ENCODE measurements around the gene DHRS3. TPM values are rescaled to one million over a fixed set of nuclear protein-coding genes. Genes with fewer than 3 reads are reported as not detected.
A peak's percentile ranks its signal among the peaks of the same experiment; 100 is the strongest.

Gene DHRS3
- total RNA-seq, 2 experiments from 2014 or later, result 45.5 to 45.7 TPM

DNA sequence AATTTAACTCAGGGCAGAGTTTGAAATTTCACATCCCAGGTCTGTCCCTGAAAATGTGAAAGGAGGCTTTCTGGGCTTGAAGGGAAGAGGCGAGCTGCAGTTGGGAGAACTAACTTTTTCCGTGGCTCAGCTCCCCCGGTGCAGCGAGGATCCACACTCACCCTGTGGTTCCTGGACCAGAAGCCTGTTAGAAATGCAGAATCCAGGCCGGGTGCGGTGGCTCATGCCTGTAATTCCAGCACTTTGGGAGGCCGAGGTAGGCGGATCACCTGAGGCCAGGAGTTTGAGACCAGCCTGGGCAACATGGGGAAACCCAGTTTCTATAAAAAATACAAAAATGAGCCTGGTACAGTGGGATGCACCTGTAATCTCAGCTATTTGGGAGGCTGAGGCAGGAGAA, 2.9 kb upstream of the DHRS3 start:
- no peak overlapping the region for H3K27ac Mint-ChIP-seq

DNA sequence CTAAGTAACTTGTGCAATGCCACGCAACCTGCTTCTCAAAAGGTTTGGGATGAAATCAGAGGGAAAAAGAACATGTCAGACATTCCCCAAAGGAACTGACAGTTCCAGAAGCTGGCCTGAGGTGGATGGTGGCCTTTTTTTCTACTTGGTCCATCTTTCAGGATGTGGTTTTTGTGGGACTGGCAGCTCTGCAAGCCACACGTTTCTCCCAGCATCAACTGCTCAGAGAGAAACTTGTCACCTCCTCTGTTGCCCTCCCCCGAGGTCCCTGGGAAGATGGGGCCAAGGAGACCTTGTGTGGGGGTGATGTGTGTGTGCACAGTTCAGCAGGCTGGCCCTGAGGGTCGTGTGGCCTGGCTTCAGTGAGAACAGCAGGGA, 2.5 kb upstream of the DHRS3 start:
- intact Hi-C loops (cut with micrococcal nuclease), result no loop called here
- Mint-ChIP-seq H3K36me3 (ENCODE audit: low read depth) (peaks cover 7% of the 10 kb centered on the region), H3K4me3 (no peak overlapping the region)

More for the DNA sequence above, 2.9 kb upstream of the DHRS3 start:
- no peak for DNase-seq
- intact Hi-C loops (cut with micrococcal nuclease), result no loop called here
- Mint-ChIP-seq H3K9me3 (no peaks in the 10 kb centered on the region), H3K36me3 (ENCODE audit: low read depth) (peaks cover 3% of the 10 kb centered on the region), H3K4me3 (no peak overlapping the region), H3K4me1 (ENCODE audit: low read depth) (peaks cover 25% of the 10 kb centered on the region), H3K27me3 (ENCODE audit: low read depth) (no peaks in the 10 kb centered on the region)
- CTCF ChIA-PET, result interaction anchor here (0.6 to 2.9 kb wide), 12 partner anchors 10 to 392 kb away, joined by 3 to 10 read pairs (median 4); no protein-coding TSS in a partner anchor

DNA sequence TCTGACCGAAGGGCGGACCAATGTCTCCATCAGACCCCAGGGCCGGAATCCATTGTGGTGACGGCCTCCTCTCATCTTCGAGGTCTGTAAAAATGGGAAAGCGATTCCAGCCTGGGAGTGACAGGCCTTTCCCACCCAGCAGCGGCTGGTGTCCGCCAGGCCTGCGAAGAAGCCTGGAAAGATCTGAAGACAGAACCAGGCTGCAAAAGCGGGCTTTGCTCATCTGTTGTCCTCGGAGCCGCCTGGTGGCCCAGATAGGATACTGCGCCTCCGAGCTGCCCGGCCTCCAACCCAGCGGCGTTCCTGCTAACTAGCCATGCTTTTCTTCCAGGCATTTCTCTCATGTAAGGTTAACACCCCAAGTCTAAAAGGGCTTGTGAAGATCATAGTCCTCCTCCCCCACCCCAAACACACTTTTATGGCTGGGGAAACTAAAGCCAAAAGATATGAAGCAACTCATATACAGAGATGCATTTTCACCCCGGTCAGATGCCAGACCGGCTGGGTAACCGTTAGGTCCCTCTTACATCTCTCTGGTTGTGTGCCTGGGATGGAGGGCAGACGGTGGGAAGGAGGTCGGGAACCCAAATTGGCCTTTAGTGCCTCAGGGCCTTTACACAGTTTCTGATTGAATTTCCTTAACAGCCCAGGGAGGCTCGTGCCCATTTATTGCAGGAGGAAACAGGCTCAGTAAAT, 1.9 kb upstream of the DHRS3 start:
- intact Hi-C loops (cut with micrococcal nuclease), result loop anchor here (1.0 to 5.0 kb wide), 18 partner anchors 19 to 713 kb away; no protein-coding TSS in a partner anchor
- Mint-ChIP-seq H3K36me3 (ENCODE audit: low read depth) (peaks cover 7% of the 10 kb centered on the region), H3K4me3 (peak overlapping the region; percentile 97), H3K9me3 (no peaks in the 10 kb centered on the region), H3K27me3 (ENCODE audit: low read depth) (no peaks in the 10 kb centered on the region), H3K4me1 (ENCODE audit: low read depth) (peaks cover 35% of the 10 kb centered on the region), H3K27ac (peak overlapping the region; percentile 68)
- DNase-seq, result peak; percentile 87
- CTCF ChIA-PET, result interaction anchor here (0.5 to 2.9 kb wide), 14 partner anchors 10 to 1584 kb away, joined by 3 to 13 read pairs (median 6); no protein-coding TSS in a partner anchor

More for the DNA sequence above, 2.5 kb upstream of the DHRS3 start:
- Mint-ChIP-seq H3K27ac (no peak overlapping the region), H3K4me1 (ENCODE audit: low read depth) (peaks cover 30% of the 10 kb centered on the region), H3K27me3 (ENCODE audit: low read depth) (no peaks in the 10 kb centered on the region), H3K9me3 (no peaks in the 10 kb centered on the region)
- CTCF ChIA-PET, result interaction anchor here (0.5 to 2.9 kb wide), 13 partner anchors 10 to 1585 kb away, joined by 3 to 13 read pairs (median 5); no protein-coding TSS in a partner anchor
- peak; percentile 59 for DNase-seq

DNA sequence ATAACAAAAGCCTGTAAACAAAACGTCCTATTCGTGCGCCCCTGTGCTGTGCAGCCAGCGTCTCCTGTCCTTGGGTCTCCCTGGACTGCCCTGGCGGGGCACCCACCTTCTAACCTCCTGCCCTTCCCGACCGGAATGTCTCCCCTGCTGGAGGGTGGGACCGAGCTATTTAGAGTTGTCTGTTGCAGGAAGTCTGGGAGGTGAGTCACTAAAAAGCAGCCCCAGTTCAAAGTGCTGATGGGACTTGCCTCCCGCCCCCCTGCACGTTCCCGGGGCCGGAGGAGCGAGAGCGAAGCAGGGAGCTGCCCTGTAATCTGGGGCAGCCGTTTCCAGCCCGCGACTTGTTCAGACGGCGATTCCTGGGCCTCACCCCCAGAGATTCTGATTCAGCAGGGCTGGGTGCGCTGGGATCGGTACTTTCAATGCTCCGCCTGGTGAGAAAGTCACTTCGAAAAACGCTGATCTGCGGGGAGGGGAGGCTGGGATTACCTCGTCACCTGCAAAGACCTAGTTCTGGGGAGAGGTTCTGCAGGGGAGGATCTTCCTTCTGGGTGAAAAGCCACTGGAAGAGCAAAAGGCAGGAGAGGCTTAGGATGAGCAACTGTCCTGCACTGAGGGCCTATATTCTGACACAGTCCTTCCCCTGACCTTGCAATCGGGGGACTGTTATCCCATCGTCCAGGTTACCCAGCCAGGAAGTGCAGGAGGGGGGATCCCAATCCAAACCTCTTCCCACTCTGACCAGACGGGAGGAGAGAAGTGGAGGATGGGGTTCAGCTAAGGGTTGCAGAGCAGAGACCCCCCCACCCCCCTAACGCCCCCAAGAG, 1.2 kb upstream of the DHRS3 start:
- peaks cover 12% of the 10 kb centered on the region for H3K36me3 Mint-ChIP-seq (ENCODE audit: low read depth)
- CTCF ChIA-PET, result interaction anchor here (0.9 to 2.9 kb wide), 20 partner anchors 11 to 346 kb away, joined by 3 to 13 read pairs (median 5); no protein-coding TSS in a partner anchor
- H3K4me1 Mint-ChIP-seq (ENCODE audit: low read depth), result peaks cover 42% of the 10 kb centered on the region
- H3K27ac Mint-ChIP-seq, result peak overlapping the region; percentile 97
- peak overlapping the region; percentile 97 for H3K4me3 Mint-ChIP-seq
- DNase-seq, result peak; percentile 90
- no peaks in the 10 kb centered on the region for H3K27me3 Mint-ChIP-seq (ENCODE audit: low read depth)
- intact Hi-C loops (cut with micrococcal nuclease), result loop anchor here (1.0 to 5.0 kb wide), 20 partner anchors 15 to 712 kb away; no protein-coding TSS in a partner anchor
- no peaks in the 10 kb centered on the region for H3K9me3 Mint-ChIP-seq

DNA sequence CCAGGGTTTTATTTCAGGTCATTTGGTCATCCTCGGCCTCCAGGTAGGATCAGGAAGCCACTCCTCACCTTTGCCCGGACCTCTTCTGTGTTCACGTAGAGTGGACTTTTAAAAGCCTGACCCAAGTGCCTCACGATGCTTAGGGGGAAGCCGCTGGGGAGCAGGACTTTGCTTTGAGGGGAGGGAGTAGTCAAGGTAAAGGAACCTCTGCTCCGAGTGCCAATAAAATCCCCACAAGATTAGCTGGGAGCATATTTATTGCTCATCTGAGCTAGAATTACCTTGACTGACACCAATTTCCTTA, 603 bp upstream of the DHRS3 start:
- intact Hi-C loops (cut with micrococcal nuclease), result loop anchor here (1.0 to 5.0 kb wide), 10 partner anchors 14 to 711 kb away; no protein-coding TSS in a partner anchor
- CTCF ChIA-PET, result interaction anchor here (0.9 to 2.9 kb wide), 18 partner anchors 17 to 345 kb away, joined by 3 to 13 read pairs (median 5); no protein-coding TSS in a partner anchor
- Mint-ChIP-seq H3K27me3 (ENCODE audit: low read depth) (no peaks in the 10 kb centered on the region), H3K4me3 (peak overlapping the region; percentile 97), H3K27ac (peak overlapping the region; percentile 97), H3K36me3 (ENCODE audit: low read depth) (peaks cover 12% of the 10 kb centered on the region), H3K9me3 (no peaks in the 10 kb centered on the region), H3K4me1 (ENCODE audit: low read depth) (peaks cover 46% of the 10 kb centered on the region)
- no peak for DNase-seq

DNA sequence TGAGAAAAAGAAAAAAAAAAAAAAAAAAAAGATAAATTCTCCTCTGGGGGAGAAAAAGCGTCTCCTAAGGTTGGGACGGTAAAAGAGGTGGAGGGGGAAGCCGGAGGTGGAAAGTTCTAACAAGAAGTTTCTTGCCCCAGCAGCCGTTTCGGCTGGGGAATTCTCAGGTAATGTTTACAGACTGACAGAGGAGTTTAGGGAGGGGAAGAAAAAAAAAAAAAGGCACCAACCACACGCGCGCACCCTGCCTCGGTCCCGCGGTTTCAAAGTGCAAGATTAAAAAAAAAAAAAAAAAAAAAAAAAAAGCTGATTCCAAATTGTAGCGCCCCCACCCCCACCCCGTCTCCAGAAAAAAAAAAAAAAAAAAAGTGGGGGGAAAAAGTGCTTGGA, 504 bp downstream of the DHRS3 start:
- Mint-ChIP-seq H3K36me3 (ENCODE audit: low read depth) (peaks cover 17% of the 10 kb centered on the region), H3K9me3 (no peaks in the 10 kb centered on the region), H3K4me1 (ENCODE audit: low read depth) (peaks cover 56% of the 10 kb centered on the region), H3K4me3 (peak overlapping the region; percentile 97), H3K27me3 (ENCODE audit: low read depth) (no peaks in the 10 kb centered on the region), H3K27ac (peak overlapping the region; percentile 97)
- intact Hi-C loops (cut with micrococcal nuclease), result loop anchor here (5.0 kb wide), 4 partner anchors 440 to 710 kb away; no protein-coding TSS in a partner anchor
- DNase-seq, result peak; percentile 71
- CTCF ChIA-PET, result interaction anchor here (0.9 to 3.9 kb wide), 11 partner anchors 11 to 341 kb away, joined by 3 to 14 read pairs (median 5); no protein-coding TSS in a partner anchor

DNA sequence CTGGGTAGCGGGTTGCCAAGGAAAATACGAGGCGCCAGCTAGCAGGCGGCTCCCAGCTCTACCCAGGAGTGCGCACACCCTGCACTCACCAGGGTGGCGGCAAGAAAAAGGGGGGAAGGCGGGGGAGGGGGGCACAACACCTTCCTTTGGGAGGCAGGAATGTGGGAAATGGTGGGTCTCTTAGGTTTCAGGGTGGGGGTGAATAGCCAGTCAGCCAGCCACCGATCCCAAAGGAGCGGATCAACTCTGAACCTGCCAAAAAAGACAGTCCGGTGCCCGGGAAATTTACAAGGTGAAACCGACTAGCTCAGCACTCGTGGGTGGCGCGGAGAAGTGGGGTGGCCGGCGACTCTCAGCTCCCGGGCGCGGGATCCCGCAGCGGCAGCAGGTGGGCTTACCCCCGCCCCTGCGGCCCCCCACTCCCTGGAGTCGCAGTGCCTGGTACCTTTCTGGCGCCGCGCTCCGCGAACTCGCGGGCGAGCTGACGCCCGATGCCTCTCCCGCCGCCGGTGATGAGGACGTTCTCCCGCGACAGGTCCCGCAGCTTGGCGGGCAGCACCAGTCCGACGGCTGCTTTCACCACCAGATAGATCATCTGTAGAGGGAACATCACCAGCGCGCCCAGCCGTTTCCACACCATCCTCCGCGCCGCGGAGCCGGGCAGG, 1.2 kb downstream of the DHRS3 start:
- peak overlapping the region; percentile 97 for H3K4me3 Mint-ChIP-seq
- peak; percentile 57 for DNase-seq
- CTCF ChIA-PET, result interaction anchor here (0.6 to 3.9 kb wide), 10 partner anchors 10 to 586 kb away, joined by 3 to 14 read pairs (median 3); no protein-coding TSS in a partner anchor
- peak overlapping the region; percentile 97 for H3K27ac Mint-ChIP-seq
- no peaks in the 10 kb centered on the region for H3K9me3 Mint-ChIP-seq
- no peaks in the 10 kb centered on the region for H3K27me3 Mint-ChIP-seq (ENCODE audit: low read depth)
- H3K36me3 Mint-ChIP-seq (ENCODE audit: low read depth), result peaks cover 17% of the 10 kb centered on the region
- intact Hi-C loops (cut with micrococcal nuclease), result loop anchor here (5.0 kb wide), 4 partner anchors 440 to 710 kb away; no protein-coding TSS in a partner anchor
- peaks cover 62% of the 10 kb centered on the region for H3K4me1 Mint-ChIP-seq (ENCODE audit: low read depth)

DNA sequence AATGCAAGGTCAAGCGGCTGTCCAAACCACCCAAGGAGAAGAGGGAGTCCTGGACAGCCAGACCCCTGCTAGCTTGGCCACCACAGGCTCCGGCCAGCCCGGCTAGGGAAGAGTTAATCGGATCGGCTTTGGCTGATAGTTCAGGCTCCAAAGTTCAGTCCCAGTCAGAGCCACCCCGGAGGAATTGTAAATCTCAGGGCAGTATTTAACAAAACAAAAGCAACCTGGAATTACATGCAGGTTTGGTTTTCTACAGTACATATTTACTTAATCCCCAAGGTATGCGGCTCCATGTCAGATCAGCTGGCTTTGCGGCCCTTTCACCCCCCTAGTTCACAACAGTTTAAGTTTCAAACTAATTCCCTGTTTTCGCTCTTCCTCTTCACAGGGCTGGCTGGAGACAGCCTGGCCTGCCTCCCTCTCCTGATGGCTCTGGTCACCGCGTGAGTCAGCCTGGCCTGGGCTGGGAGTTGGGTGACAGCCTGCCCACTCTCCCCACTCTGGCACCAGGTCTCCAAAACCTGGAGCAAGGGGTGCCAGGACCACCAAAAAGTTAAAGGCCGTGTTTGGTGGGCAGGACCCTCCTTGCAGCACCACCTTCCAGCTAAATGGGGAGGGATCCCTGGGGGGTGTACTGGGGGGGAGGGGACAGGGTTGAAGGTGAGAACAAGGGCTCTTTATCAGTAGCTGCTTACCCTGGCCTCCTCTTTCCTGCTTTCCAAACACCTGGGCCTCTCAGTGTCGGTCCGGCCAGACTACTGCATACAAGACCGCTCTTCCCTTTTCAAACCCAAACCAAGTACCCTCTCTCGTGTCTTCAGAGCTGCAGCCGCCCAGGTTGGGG, 1.9 kb downstream of the DHRS3 start:
- Mint-ChIP-seq H3K36me3 (ENCODE audit: low read depth) (peaks cover 18% of the 10 kb centered on the region), H3K27me3 (ENCODE audit: low read depth) (no peaks in the 10 kb centered on the region), H3K9me3 (no peaks in the 10 kb centered on the region), H3K4me1 (ENCODE audit: low read depth) (peaks cover 68% of the 10 kb centered on the region), H3K27ac (peak overlapping the region; percentile 97), H3K4me3 (peak overlapping the region; percentile 97)
- intact Hi-C loops (cut with micrococcal nuclease), result loop anchor here (1.0 to 5.0 kb wide), 5 partner anchors 271 to 709 kb away; no protein-coding TSS in a partner anchor
- CTCF ChIA-PET, result interaction anchor here (0.9 to 3.9 kb wide), 9 partner anchors 10 to 208 kb away, joined by 3 to 14 read pairs (median 3); no protein-coding TSS in a partner anchor
- peak; percentile 34 for DNase-seq

DNA sequence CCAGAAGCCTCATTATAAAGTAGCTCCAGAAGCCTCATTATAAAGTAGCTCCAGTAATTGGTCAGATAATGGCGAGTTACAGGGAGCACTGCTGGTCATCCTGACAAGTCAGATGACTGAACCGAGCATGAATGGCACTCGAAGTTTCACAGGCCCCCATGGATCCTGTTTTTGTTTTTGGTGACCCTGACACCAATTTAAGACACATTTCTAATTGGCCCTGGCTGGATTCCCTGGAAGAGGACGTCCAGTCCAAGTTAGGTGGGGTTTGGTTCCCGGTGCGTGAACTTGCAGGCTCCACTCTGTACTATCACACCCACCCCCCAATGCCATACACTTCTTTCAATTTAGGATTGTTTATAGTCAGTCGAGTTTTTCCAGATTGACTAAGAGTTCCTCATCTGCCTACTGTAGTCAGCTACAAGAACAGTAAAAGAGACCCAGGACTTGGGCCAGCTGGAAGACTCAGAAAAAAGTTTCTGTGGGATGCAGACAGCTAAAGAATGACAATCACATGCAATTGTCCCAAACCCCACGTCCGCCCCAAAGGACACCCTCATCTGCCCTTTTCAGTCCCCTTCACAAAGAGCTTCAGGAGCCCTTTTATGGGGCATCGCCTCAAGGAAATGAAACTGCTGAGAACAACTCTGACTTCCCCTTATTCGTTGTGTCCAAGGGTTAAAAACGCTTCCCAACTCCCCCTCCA, 2.7 kb downstream of the DHRS3 start:
- Mint-ChIP-seq H3K4me3 (peak overlapping the region; percentile 97), H3K27me3 (ENCODE audit: low read depth) (no peaks in the 10 kb centered on the region), H3K27ac (peak overlapping the region; percentile 97), H3K36me3 (ENCODE audit: low read depth) (peaks cover 24% of the 10 kb centered on the region), H3K4me1 (ENCODE audit: low read depth) (peaks cover 69% of the 10 kb centered on the region), H3K9me3 (no peaks in the 10 kb centered on the region)
- CTCF ChIA-PET, result interaction anchor here (1.0 to 3.9 kb wide), 5 partner anchors 9 to 196 kb away, joined by 3 to 14 read pairs (median 7); no protein-coding TSS in a partner anchor
- intact Hi-C loops (cut with micrococcal nuclease), result loop anchor here (1.0 to 5.0 kb wide), 5 partner anchors 270 to 708 kb away; no protein-coding TSS in a partner anchor
- DNase-seq, result no peak

DNA sequence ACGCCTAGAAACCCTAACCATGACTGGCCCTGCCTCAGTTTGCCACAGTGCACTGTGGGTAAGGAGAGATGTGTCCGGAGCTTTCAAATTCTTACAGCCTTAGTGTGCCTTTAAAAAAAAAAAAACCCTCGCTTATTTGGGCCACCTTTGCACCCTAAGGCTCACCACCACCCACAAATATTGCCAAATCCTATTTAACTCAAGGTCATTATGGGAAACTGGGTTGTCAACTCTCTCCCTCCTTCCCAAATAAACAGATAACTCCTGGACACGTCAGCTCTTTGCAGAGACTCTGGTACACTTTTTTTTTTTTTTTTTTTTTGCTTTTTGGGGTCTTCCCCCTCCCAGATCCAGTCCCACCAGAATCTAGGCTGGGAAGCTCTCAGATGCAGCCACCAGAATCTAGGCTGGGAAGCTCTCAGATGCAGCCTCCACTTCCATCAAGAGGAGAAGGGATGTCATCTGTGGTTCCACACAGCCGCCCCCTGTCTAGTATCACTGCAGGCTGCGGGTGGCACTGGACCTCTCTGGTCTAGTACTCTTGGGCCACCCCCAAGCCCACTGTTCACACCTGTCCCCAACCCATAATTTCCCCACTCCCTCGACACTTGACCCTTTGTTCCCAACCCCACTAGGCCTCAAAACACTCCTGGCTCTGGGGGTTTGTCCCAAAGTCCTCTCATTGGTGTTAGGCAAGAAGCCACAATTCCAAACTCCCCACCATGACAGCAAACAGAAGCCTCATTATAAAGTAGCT, 3.4 kb downstream of the DHRS3 start:
- H3K4me1 Mint-ChIP-seq (ENCODE audit: low read depth), result peaks cover 66% of the 10 kb centered on the region
- DNase-seq, result no peak
- intact Hi-C loops (cut with micrococcal nuclease), result loop anchor here (1.0 to 5.0 kb wide), 5 partner anchors 269 to 707 kb away; no protein-coding TSS in a partner anchor
- H3K27ac Mint-ChIP-seq, result peak overlapping the region; percentile 21
- peaks cover 26% of the 10 kb centered on the region for H3K36me3 Mint-ChIP-seq (ENCODE audit: low read depth)
- no peaks in the 10 kb centered on the region for H3K9me3 Mint-ChIP-seq
- peak overlapping the region; percentile 97 for H3K4me3 Mint-ChIP-seq
- H3K27me3 Mint-ChIP-seq (ENCODE audit: low read depth), result no peaks in the 10 kb centered on the region
- CTCF ChIA-PET, result interaction anchor here (2.3 to 3.9 kb wide), 3 partner anchors 8 to 13 kb away, joined by 7 to 14 read pairs (median 7); no protein-coding TSS in a partner anchor
